Myocyte (in vitro differentiated cells): ENCODE measurements around the gene CCNE1. TPM values are rescaled to one million over a fixed set of nuclear protein-coding genes. Genes with fewer than 3 reads are reported as not detected.

Experiments used
- DNase-seq: peaks from one replicate; pipeline ENCODE4 v3.0.0-alpha.2; 2012; ENCODE audit warnings: low read depth
- polyA plus RNA-seq: library from polyadenylated mRNA; unstranded; fragments of >200 nt; gene quantifications from one replicate; pipeline ENCODE4 v1.2.1, GENCODE V29; 2012; ENCODE audit warnings: missing spikeins
- total RNA-seq: library from RNA; depleted of rRNA; stranded (reverse); fragments of >200 nt; gene quantifications from 2 replicates; pipeline ENCODE4 v1.2.3, GENCODE V29; 2014

Gene CCNE1
- 7.8 and 9.6 TPM in 2 replicates for total RNA-seq
- 6.6 TPM for polyA plus RNA-seq

GRCh38 chr19:29811125-29812079, at the start of gene CCNE1:
Gene CCNE1 (plus strand): TSS chr19:29811991. CDS start chr19:29812556, 565 bp downstream.
- DNase-seq: peak; percentile 90

GRCh38 chr19:29763196-29763595, 48.6 kb upstream of the CCNE1 start:
- no peak for DNase-seq

- DNase-seq: no peak
Measured at GRCh38 chr19:29764361-29764760, 47.4 kb upstream of the CCNE1 start.

- DNase-seq: no peak
Measured at GRCh38 chr19:29766100-29766499, 45.7 kb upstream of the CCNE1 start.

- no peak for DNase-seq
Measured at GRCh38 chr19:29767039-29767735, 44.6 kb upstream of the CCNE1 start.

- DNase-seq: no peak
Measured at GRCh38 chr19:29768166-29768565, 43.6 kb upstream of the CCNE1 start.

GRCh38 chr19:29769997-29770396, 41.8 kb upstream of the CCNE1 start:
- no peak for DNase-seq

- no peak for DNase-seq
Measured at GRCh38 chr19:29770648-29771047, 41.1 kb upstream of the CCNE1 start.

- DNase-seq: peak; percentile 68
Measured at GRCh38 chr19:29771708-29772414, 39.9 kb upstream of the CCNE1 start.

GRCh38 chr19:29772696-29773095, 39.1 kb upstream of the CCNE1 start:
- DNase-seq: no peak

- no peak for DNase-seq
Measured at GRCh38 chr19:29773141-29773540, 38.6 kb upstream of the CCNE1 start.

- no peak for DNase-seq
Measured at GRCh38 chr19:29774126-29774525, 37.7 kb upstream of the CCNE1 start.

GRCh38 chr19:29777781-29778309, 33.9 kb upstream of the CCNE1 start:
- DNase-seq: peak; percentile 64

- no peak for DNase-seq
Measured at GRCh38 chr19:29779921-29780320, 31.9 kb upstream of the CCNE1 start.

- no peak for DNase-seq
Measured at GRCh38 chr19:29781386-29782259, 30.2 kb upstream of the CCNE1 start.

- no peak for DNase-seq
Measured at GRCh38 chr19:29782260-29782580, 29.6 kb upstream of the CCNE1 start.

- no peak for DNase-seq
Measured at GRCh38 chr19:29783627-29784190, 28.1 kb upstream of the CCNE1 start.

GRCh38 chr19:29784598-29785223, 27.1 kb upstream of the CCNE1 start:
- DNase-seq: no peak

GRCh38 chr19:29785360-29785759, 26.4 kb upstream of the CCNE1 start:
- DNase-seq: no peak
